ENCODE data around the gene CDH15. TPM values are rescaled to one million over a fixed set of nuclear protein-coding genes. Genes with fewer than 3 reads are reported as not detected.

Gene CDH15
- 0.11 TPM in 1 of 2 replicates, not detected in the other for total RNA-seq

GRCh38 chr16:89171216-89172170 lies at the start of gene CDH15:
CDH15 (plus strand) TSS chr16:89171748; CDS start chr16:89171832, 84 bp downstream.

GRCh38 chr16:89200124-89200849 lies 28.7 kb downstream of the CDH15 start, which contains the start of gene SLC22A31:
SLC22A31 (minus strand) TSS chr16:89200537; CDS start chr16:89200501, 36 bp downstream.

GRCh38 chr16:89217388-89218191 lies 46.0 kb downstream of the CDH15 start, which contains the start of gene ZNF778:
ZNF778 (plus strand) TSS chr16:89217703; CDS start chr16:89221128, 3,425 bp downstream.

Other genes starting within 250 kb of the CDH15 start
- gene CBFA2T3, start 194.5 kb upstream of the CDH15 start, total RNA-seq: under 0.01 TPM in 1 of 2 replicates, not detected in the other
- gene ACSF3, start 77.9 kb upstream of the CDH15 start, total RNA-seq: 17.8 and 21.4 TPM in 2 replicates
- 0.22 TPM in 1 of 2 replicates, not detected in the other for gene SLC22A31, start 28.8 kb downstream of the CDH15 start, total RNA-seq
- gene ZNF778, start 46.0 kb downstream of the CDH15 start, total RNA-seq: 11.9 and 13.4 TPM in 2 replicates